H9 (cell line): ENCODE measurements around the gene GAK. TPM values are rescaled to one million over a fixed set of nuclear protein-coding genes. Genes with fewer than 3 reads are reported as not detected.
A peak's percentile ranks its signal among the peaks of the same experiment; 100 is the strongest.

Experiments used
- DNase-seq: peaks from one replicate; pipeline ENCODE4 v3.0.0-alpha.2; 2017
- H2AFZ ChIP-seq: one replicate; pipeline ENCODE4 v1.6.1; 2013; ENCODE audit warnings: mild to moderate bottlenecking, low read length, control low read depth, moderate library complexity
- H2AK5ac ChIP-seq: 2 replicates; pipeline ENCODE4 v1.6.1; 2013; ENCODE audit warnings: low read length, control low read depth, mixed read lengths; ENCODE audit not compliant: insufficient read length
- H2BK120ac ChIP-seq: one replicate; pipeline ENCODE4 v1.6.1; 2013; ENCODE audit warnings: low read depth, mild to moderate bottlenecking, low read length, control low read depth, inconsistent platforms; ENCODE audit not compliant: poor library complexity, severe bottlenecking
- H2BK12ac ChIP-seq: 2 replicates; pipeline ENCODE4 v1.6.1; 2013; ENCODE audit warnings: low read length, control low read depth, mixed read lengths, low read depth; ENCODE audit not compliant: insufficient read length
- H2BK15ac ChIP-seq: 2 replicates; pipeline ENCODE4 v1.6.1; 2013; ENCODE audit warnings: low read depth, low read length, control low read depth
- H2BK20ac ChIP-seq: one replicate; pipeline ENCODE4 v1.6.1; 2013; ENCODE audit warnings: low read depth, mild to moderate bottlenecking, low read length, control low read depth, inconsistent platforms; ENCODE audit not compliant: poor library complexity, severe bottlenecking
- H2BK5ac ChIP-seq: 2 replicates; pipeline ENCODE4 v1.6.1; 2013; ENCODE audit warnings: low read length, control low read depth, mixed read lengths; ENCODE audit not compliant: insufficient read length
- H3K14ac ChIP-seq: 2 replicates; pipeline ENCODE4 v1.6.1; 2013; ENCODE audit warnings: low read length, control low read depth; ENCODE audit not compliant: insufficient read depth
- H3K18ac ChIP-seq: 2 replicates; pipeline ENCODE4 v1.6.1; 2013; ENCODE audit warnings: low read depth, mild to moderate bottlenecking, mixed read lengths, low read length, control low read depth; ENCODE audit not compliant: insufficient read length
- H3K23ac ChIP-seq: 2 replicates; pipeline ENCODE4 v1.6.1; 2013; ENCODE audit warnings: low read length, control low read depth, mixed read lengths, low read depth; ENCODE audit not compliant: insufficient read length
- H3K23me2 ChIP-seq: 2 replicates; pipeline ENCODE4 v1.6.1; 2013; ENCODE audit warnings: low read depth, mild to moderate bottlenecking, mixed read lengths, low read length, control low read depth; ENCODE audit not compliant: insufficient read length, poor library complexity, severe bottlenecking
- H3K27ac ChIP-seq: 2 replicates; pipeline ENCODE4 v1.5.1; 2013; ENCODE audit warnings: low read length, control low read depth, mixed read lengths, low read depth; ENCODE audit not compliant: insufficient read length
- H3K27me3 ChIP-seq: 2 replicates; pipeline ENCODE4 v1.6.1; 2013; ENCODE audit warnings: low read length, control low read depth, inconsistent platforms; ENCODE audit not compliant: insufficient read depth
- H3K4ac ChIP-seq: 2 replicates; pipeline ENCODE4 v1.6.1; 2013; ENCODE audit warnings: low read depth, mild to moderate bottlenecking, control low read depth, inconsistent platforms, low read length, moderate library complexity
- H3K4me1 ChIP-seq: 2 replicates; pipeline ENCODE4 v1.6.1; 2013; ENCODE audit warnings: low read length, control low read depth, inconsistent platforms; ENCODE audit not compliant: insufficient read depth
- H3K4me2 ChIP-seq: 2 replicates; pipeline ENCODE4 v1.6.1; 2013; ENCODE audit warnings: low read length, control low read depth, mixed read lengths; ENCODE audit not compliant: insufficient read length, insufficient read depth
- H3K56ac ChIP-seq: 2 replicates; pipeline ENCODE4 v1.6.1; 2013; ENCODE audit warnings: low read depth, mild to moderate bottlenecking, mixed read lengths, low read length, control low read depth; ENCODE audit not compliant: insufficient read length
- H3K79me1 ChIP-seq: 2 replicates; pipeline ENCODE4 v1.6.1; 2013; ENCODE audit warnings: low read depth, mild to moderate bottlenecking, moderate library complexity, low read length, control low read depth, inconsistent platforms; ENCODE audit not compliant: insufficient read depth, poor library complexity, severe bottlenecking
- H3K79me2 ChIP-seq: 2 replicates; pipeline ENCODE4 v1.6.1; 2013; ENCODE audit warnings: low read length, control low read depth, inconsistent platforms; ENCODE audit not compliant: insufficient read depth
- H3K9ac ChIP-seq: 2 replicates; pipeline ENCODE4 v1.6.1; 2013; ENCODE audit warnings: low read length, control low read depth, mixed read lengths; ENCODE audit not compliant: insufficient read length; ENCODE audit errors: extremely low read depth
- H3K9me3 ChIP-seq: one replicate; pipeline ENCODE4 v1.6.1; 2013; ENCODE audit warnings: low read depth, low read length, inconsistent platforms; ENCODE audit not compliant: control insufficient read depth
- H3T11ph ChIP-seq: one replicate; pipeline ENCODE4 v1.6.1; 2013; ENCODE audit warnings: mild to moderate bottlenecking, low read length, control low read depth, inconsistent platforms
- H4K20me1 ChIP-seq: one replicate; pipeline ENCODE4 v1.6.1; 2013; ENCODE audit not compliant: control insufficient read depth, insufficient read length, insufficient read depth
- H4K5ac ChIP-seq: 2 replicates; pipeline ENCODE4 v1.6.1; 2013; ENCODE audit warnings: low read depth, mild to moderate bottlenecking, mixed read lengths, low read length, control low read depth; ENCODE audit not compliant: insufficient read length
- H4K8ac ChIP-seq: replicated peaks from 2 replicates; pipeline ENCODE4 v1.6.1; 2013; ENCODE audit warnings: low read length, control low read depth, mixed read lengths, low read depth; ENCODE audit not compliant: insufficient read length
- H4K91ac ChIP-seq: 2 replicates; pipeline ENCODE4 v1.6.1; 2013; ENCODE audit warnings: low read depth, mild to moderate bottlenecking, moderate library complexity, mixed read lengths, low read length, control low read depth; ENCODE audit not compliant: insufficient read length
- H3K27ac Mint-ChIP-seq, 3 experiments: 2 replicates in 2 of 3; 3 replicates in 1 of 3; pipeline ENCODE4 v1.8.0; 2020 to 2021; ENCODE audit warnings: mixed read lengths in 3 of 3, mild to moderate bottlenecking in 1 of 3, moderate library complexity in 1 of 3
- H3K27me3 Mint-ChIP-seq: 2 replicates; pipeline ENCODE4 v1.8.0; 2021; ENCODE audit warnings: low read depth, mild to moderate bottlenecking, moderate library complexity, mixed read lengths
- H3K36me3 Mint-ChIP-seq, 3 experiments: 2 replicates in 2 of 3; 3 replicates in 1 of 3; pipeline ENCODE4 v1.8.0; 2020 to 2021; ENCODE audit warnings: low read depth in 3 of 3, mixed read lengths in 3 of 3; ENCODE audit not compliant: insufficient read depth in 1 of 3
- H3K4me1 Mint-ChIP-seq, 2 experiments: 2 replicates each; pipeline ENCODE4 v1.8.0; 2020; ENCODE audit warnings: mixed read lengths in 2 of 2
- H3K4me3 Mint-ChIP-seq, 2 experiments: 2 replicates in 1 of 2; 3 replicates in 1 of 2; pipeline ENCODE4 v1.8.0; 2020 to 2021; ENCODE audit warnings: mild to moderate bottlenecking in 2 of 2, mixed read lengths in 2 of 2, moderate library complexity in 1 of 2
- H3K9me3 Mint-ChIP-seq, 2 experiments: 2 replicates in 1 of 2; 3 replicates in 1 of 2; pipeline ENCODE4 v1.8.0; 2020; ENCODE audit warnings: mild to moderate bottlenecking in 2 of 2, mixed read lengths in 2 of 2, moderate library complexity in 1 of 2
- CTCF ChIP-seq: fragments of 200-600 bp; sonication (generic); conservative IDR thresholded peaks from 3 replicates; pipeline ENCODE4 v1.8.0; 2021; ENCODE audit warnings: antibody characterized with exemption, mild to moderate bottlenecking
- WGBS: extraction: QIAGEN DNeasy Blood & Tissue Kit; methylation state at CpG from one replicate; pipeline ENCODE4 v1.1.7; 2013; ENCODE audit warnings: missing lambda C conversion rate, low lambda C conversion rate, mixed read lengths; ENCODE audit not compliant: insufficient read length; ENCODE audit errors: extremely low coverage; 5-methylcytosine and 5-hydroxymethylcytosine counted together
- total RNA-seq: library from RNA; stranded (reverse); gene quantifications from 2 replicates; pipeline ENCODE4 v1.2.1, GENCODE V29; 2021

The GAK gene
- total RNA-seq, 1 experiment from 2014 or later, result 80.7 TPM

- Histone ChIP-seq H2BK120ac (no peak overlapping the region), H4K20me1 (no peaks in the 10 kb centered on the region), H2BK5ac (no peak overlapping the region), H3K4me2 (no peak overlapping the region), H3K4ac (no peak overlapping the region), H4K8ac (no peak overlapping the region), H3K79me2 (no peaks in the 10 kb centered on the region), H3K9ac (no peak overlapping the region), H3K18ac (no peak overlapping the region), H3K79me1 (no peaks in the 10 kb centered on the region), H3T11ph (no peak overlapping the region), H3K4me1 (no peaks in the 10 kb centered on the region), H3K56ac (no peak overlapping the region), H2BK20ac (no peak overlapping the region), H3K27me3 (no peaks in the 10 kb centered on the region), H3K23me2 (no peaks in the 10 kb centered on the region), H2BK15ac (no peak overlapping the region), H3K27ac (no peak overlapping the region), H4K91ac (no peak overlapping the region), H2AK5ac (no peak overlapping the region), H3K23ac (no peak overlapping the region), H2AFZ (no peak overlapping the region), H4K5ac (no peak overlapping the region), H3K14ac (no peak overlapping the region), H3K9me3 (no peaks in the 10 kb centered on the region), H2BK12ac (no peak overlapping the region)
- H3K4me3 Mint-ChIP-seq, result no peak overlapping the region
- no peak for DNase-seq
- peak overlapping the region in 1 of 3 experiments; percentile 45; a peak in 2 of 7 replicates for H3K27ac Mint-ChIP-seq
- TF ChIP-seq CTCF, result no peak
- no CpG with 5 or more reads among the region's 23 CpGs for WGBS
- no peaks in the 10 kb centered on the region for H3K4me1 Mint-ChIP-seq
- H3K27me3 Mint-ChIP-seq, result no peaks in the 10 kb centered on the region
- H3K36me3 Mint-ChIP-seq, result peaks cover 0 to 58% (median 50%) of the 10 kb centered on the region in 3 experiments; a peak in 6 of 7 replicates
- H3K9me3 Mint-ChIP-seq, result no peaks in the 10 kb centered on the region
Observed at GRCh38 chr4:878796-879728, 53.1 kb downstream of the GAK start.
